ENCODE results near the gene DNAAF1. TPM values are rescaled to one million over a fixed set of nuclear protein-coding genes. Genes with fewer than 3 reads are reported as not detected.

The DNAAF1 gene
- total RNA-seq, 2 donors from 2014 or later: 0.19 TPM; not detected in 1

- no peak for DNase-seq
- no peak overlapping the region for H3K4me3 Mint-ChIP-seq
- ATAC-seq (replicated peaks in 1 of 2): no peak
- H3K9me3 Mint-ChIP-seq: no peaks in the 10 kb centered on the region
- H3K27me3 Mint-ChIP-seq (ENCODE audit: low read depth): no peaks in the 10 kb centered on the region
- peaks cover 0 to 1% of the 10 kb centered on the region in 2 donors for H3K36me3 Mint-ChIP-seq (ENCODE audit: insufficient read depth in 2 of 2)
- no peak overlapping the region for H3K27ac Mint-ChIP-seq
- H3K4me1 Mint-ChIP-seq (ENCODE audit: low read depth): peaks cover 17% of the 10 kb centered on the region
Observed at GRCh38 chr16:84176192-84177053, 31.3 kb downstream of the DNAAF1 start.

GRCh38 chr16:84177741-84178073 lies 32.6 kb downstream of the DNAAF1 start:
- Mint-ChIP-seq H3K4me1 (ENCODE audit: low read depth) (peaks cover 17% of the 10 kb centered on the region), H3K4me3 (no peak overlapping the region), H3K9me3 (no peaks in the 10 kb centered on the region), H3K27me3 (ENCODE audit: low read depth) (no peaks in the 10 kb centered on the region), H3K27ac (peak overlapping the region; percentile 26), H3K36me3 (ENCODE audit: insufficient read depth in 2 of 2) (peaks cover 0 to 2% of the 10 kb centered on the region in 2 donors)
- DNase-seq: peak; percentile 31 to 35
- peak; percentile 69 to 78 for ATAC-seq (replicated peaks in 1 of 2)

GRCh38 chr16:84178146-84178765 lies 33.1 kb downstream of the DNAAF1 start:
- H3K9me3 Mint-ChIP-seq: no peaks in the 10 kb centered on the region
- H3K27ac Mint-ChIP-seq: peak overlapping the region; percentile 26
- DNase-seq: no peak
- H3K4me1 Mint-ChIP-seq (ENCODE audit: low read depth): peaks cover 17% of the 10 kb centered on the region
- peak in 1 of 2 donors; percentile 4 for ATAC-seq (replicated peaks in 1 of 2)
- H3K4me3 Mint-ChIP-seq: no peak overlapping the region
- H3K36me3 Mint-ChIP-seq (ENCODE audit: insufficient read depth in 2 of 2): peaks cover 0 to 4% of the 10 kb centered on the region in 2 donors
- no peaks in the 10 kb centered on the region for H3K27me3 Mint-ChIP-seq (ENCODE audit: low read depth)

- H3K27me3 Mint-ChIP-seq (ENCODE audit: low read depth): no peaks in the 10 kb centered on the region
- no peak for DNase-seq
- H3K36me3 Mint-ChIP-seq (ENCODE audit: insufficient read depth in 2 of 2): peaks cover 1 to 4% of the 10 kb centered on the region in 2 donors
- peaks cover 19% of the 10 kb centered on the region for H3K4me1 Mint-ChIP-seq (ENCODE audit: low read depth)
- no peak overlapping the region for H3K27ac Mint-ChIP-seq
- ATAC-seq (replicated peaks in 1 of 2): no peak
- H3K9me3 Mint-ChIP-seq: no peaks in the 10 kb centered on the region
- H3K4me3 Mint-ChIP-seq: no peak overlapping the region
Observed at GRCh38 chr16:84178892-84179611, 33.9 kb downstream of the DNAAF1 start.

GRCh38 chr16:84179612-84180320 lies 34.7 kb downstream of the DNAAF1 start:
- H3K36me3 Mint-ChIP-seq (ENCODE audit: insufficient read depth in 2 of 2): peaks cover 1 to 4% of the 10 kb centered on the region in 2 donors
- H3K27me3 Mint-ChIP-seq (ENCODE audit: low read depth): no peaks in the 10 kb centered on the region
- no peak overlapping the region for H3K4me3 Mint-ChIP-seq
- ATAC-seq (replicated peaks in 1 of 2) (no peak), DNase-seq (no peak)
- H3K4me1 Mint-ChIP-seq (ENCODE audit: low read depth): peaks cover 26% of the 10 kb centered on the region
- no peak overlapping the region for H3K27ac Mint-ChIP-seq
- no peaks in the 10 kb centered on the region for H3K9me3 Mint-ChIP-seq

- Mint-ChIP-seq H3K4me3 (no peak overlapping the region), H3K4me1 (ENCODE audit: low read depth) (peaks cover 30% of the 10 kb centered on the region), H3K27me3 (ENCODE audit: low read depth) (no peaks in the 10 kb centered on the region), H3K36me3 (ENCODE audit: insufficient read depth in 2 of 2) (peaks cover 1 to 4% of the 10 kb centered on the region in 2 donors), H3K27ac (no peak overlapping the region), H3K9me3 (no peaks in the 10 kb centered on the region)
- DNase-seq: no peak
- ATAC-seq (replicated peaks in 1 of 2): no peak
Observed at GRCh38 chr16:84180519-84181140, 35.5 kb downstream of the DNAAF1 start.

- H3K4me3 Mint-ChIP-seq: no peak overlapping the region
- no peaks in the 10 kb centered on the region for H3K9me3 Mint-ChIP-seq
- H3K27me3 Mint-ChIP-seq (ENCODE audit: low read depth): no peaks in the 10 kb centered on the region
- no peak for DNase-seq
- ATAC-seq (replicated peaks in 1 of 2): no peak
- peaks cover 36% of the 10 kb centered on the region for H3K4me1 Mint-ChIP-seq (ENCODE audit: low read depth)
- no peak overlapping the region for H3K27ac Mint-ChIP-seq
- peaks cover 1 to 4% of the 10 kb centered on the region in 2 donors for H3K36me3 Mint-ChIP-seq (ENCODE audit: insufficient read depth in 2 of 2)
Observed at GRCh38 chr16:84181144-84181915, 36.2 kb downstream of the DNAAF1 start.

GRCh38 chr16:84182104-84182503 lies 37.0 kb downstream of the DNAAF1 start:
- no peaks in the 10 kb centered on the region for H3K27me3 Mint-ChIP-seq (ENCODE audit: low read depth)
- H3K4me1 Mint-ChIP-seq (ENCODE audit: low read depth): peaks cover 36% of the 10 kb centered on the region
- no peaks in the 10 kb centered on the region for H3K9me3 Mint-ChIP-seq
- no peak overlapping the region for H3K27ac Mint-ChIP-seq
- ATAC-seq (replicated peaks in 1 of 2): no peak
- no peak overlapping the region for H3K4me3 Mint-ChIP-seq
- H3K36me3 Mint-ChIP-seq (ENCODE audit: insufficient read depth in 2 of 2): peaks cover 3 to 4% of the 10 kb centered on the region in 2 donors
- DNase-seq: no peak

- H3K4me3 Mint-ChIP-seq: no peak overlapping the region
- peaks cover 2 to 3% of the 10 kb centered on the region in 2 donors for H3K36me3 Mint-ChIP-seq (ENCODE audit: insufficient read depth in 2 of 2)
- ATAC-seq (replicated peaks in 1 of 2): no peak
- H3K27ac Mint-ChIP-seq: no peak overlapping the region
- H3K9me3 Mint-ChIP-seq: no peaks in the 10 kb centered on the region
- H3K4me1 Mint-ChIP-seq (ENCODE audit: low read depth): peaks cover 31% of the 10 kb centered on the region
- no peak for DNase-seq
- no peaks in the 10 kb centered on the region for H3K27me3 Mint-ChIP-seq (ENCODE audit: low read depth)
Observed at GRCh38 chr16:84182680-84183571, 37.8 kb downstream of the DNAAF1 start.

GRCh38 chr16:84183572-84183875 lies 38.4 kb downstream of the DNAAF1 start:
- Mint-ChIP-seq H3K36me3 (ENCODE audit: insufficient read depth in 2 of 2) (peaks cover 2 to 3% of the 10 kb centered on the region in 2 donors), H3K27me3 (ENCODE audit: low read depth) (no peaks in the 10 kb centered on the region), H3K9me3 (no peaks in the 10 kb centered on the region), H3K4me1 (ENCODE audit: low read depth) (peaks cover 25% of the 10 kb centered on the region), H3K27ac (no peak overlapping the region), H3K4me3 (no peak overlapping the region)
- no peak for ATAC-seq (replicated peaks in 1 of 2)
- DNase-seq: no peak

- peaks cover 24% of the 10 kb centered on the region for H3K4me1 Mint-ChIP-seq (ENCODE audit: low read depth)
- peaks cover 2 to 3% of the 10 kb centered on the region in 2 donors for H3K36me3 Mint-ChIP-seq (ENCODE audit: insufficient read depth in 2 of 2)
- no peak for ATAC-seq (replicated peaks in 1 of 2)
- no peaks in the 10 kb centered on the region for H3K9me3 Mint-ChIP-seq
- no peak for DNase-seq
- H3K27me3 Mint-ChIP-seq (ENCODE audit: low read depth): no peaks in the 10 kb centered on the region
- H3K27ac Mint-ChIP-seq: no peak overlapping the region
- no peak overlapping the region for H3K4me3 Mint-ChIP-seq
Observed at GRCh38 chr16:84183911-84184591, 38.9 kb downstream of the DNAAF1 start.
